ENCODE measurements around the gene LARGE1.

DNA sequence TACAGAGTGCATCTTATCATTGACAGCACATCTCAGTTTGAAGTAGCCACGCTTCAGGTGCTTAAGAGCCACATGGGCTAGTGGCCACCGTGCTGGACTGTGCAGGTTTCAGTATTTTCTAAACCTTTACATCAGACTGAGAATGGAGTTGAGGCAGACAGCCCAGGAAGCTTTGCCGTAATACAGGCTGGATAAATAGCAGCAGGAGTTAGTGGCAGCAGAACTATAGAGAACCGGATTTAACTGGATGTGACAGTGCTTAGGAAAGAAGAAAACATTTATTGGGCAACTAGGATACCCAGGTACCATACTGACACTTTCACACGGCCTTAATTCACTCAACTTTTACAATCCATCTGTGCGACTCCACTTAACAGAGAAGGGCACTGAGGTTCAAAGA, 145.5 kb downstream of the LARGE1 start:
- TF ChIP-seq, protein P1, sequence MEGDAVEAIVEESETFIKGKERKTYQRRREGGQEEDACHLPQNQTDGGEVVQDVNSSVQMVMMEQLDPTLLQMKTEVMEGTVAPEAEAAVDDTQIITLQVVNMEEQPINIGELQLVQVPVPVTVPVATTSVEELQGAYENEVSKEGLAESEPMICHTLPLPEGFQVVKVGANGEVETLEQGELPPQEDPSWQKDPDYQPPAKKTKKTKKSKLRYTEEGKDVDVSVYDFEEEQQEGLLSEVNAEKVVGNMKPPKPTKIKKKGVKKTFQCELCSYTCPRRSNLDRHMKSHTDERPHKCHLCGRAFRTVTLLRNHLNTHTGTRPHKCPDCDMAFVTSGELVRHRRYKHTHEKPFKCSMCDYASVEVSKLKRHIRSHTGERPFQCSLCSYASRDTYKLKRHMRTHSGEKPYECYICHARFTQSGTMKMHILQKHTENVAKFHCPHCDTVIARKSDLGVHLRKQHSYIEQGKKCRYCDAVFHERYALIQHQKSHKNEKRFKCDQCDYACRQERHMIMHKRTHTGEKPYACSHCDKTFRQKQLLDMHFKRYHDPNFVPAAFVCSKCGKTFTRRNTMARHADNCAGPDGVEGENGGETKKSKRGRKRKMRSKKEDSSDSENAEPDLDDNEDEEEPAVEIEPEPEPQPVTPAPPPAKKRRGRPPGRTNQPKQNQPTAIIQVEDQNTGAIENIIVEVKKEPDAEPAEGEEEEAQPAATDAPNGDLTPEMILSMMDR (IDR thresholded peaks at IDR 0.05): no peak
- no peak for TF ChIP-seq POLR2A (IDR thresholded peaks at IDR 0.05)
